NCI-H69 (cell line): ENCODE measurements around the gene BCL11A.
"Not testable (repeated sequence)": the region's sequence is repeated elsewhere in the genome, so short reads cannot be mapped to it uniquely, and the experiment has no call there.

Experiments used
- DNase-seq: peaks from one replicate; lab custom pipeline; 2025; lab: John Stamatoyannopoulos, UW

Gene BCL11A

GRCh38 chr2:60432035-60432601 is 121.3 kb downstream of the BCL11A start:
- no peak for DNase-seq

GRCh38 chr2:60429681-60430080 is 123.8 kb downstream of the BCL11A start:
- DNase-seq, result no peak

GRCh38 chr2:60426880-60427279 is 126.6 kb downstream of the BCL11A start:
- no peak for DNase-seq

- DNase-seq, result no peak
These were observed 127.1 kb downstream of the BCL11A start for GRCh38 chr2:60426341-60426740.

- DNase-seq, result no peak
These were observed 129.2 kb downstream of the BCL11A start for GRCh38 chr2:60424233-60424632.

- DNase-seq, result no peak
These were observed 129.9 kb downstream of the BCL11A start for GRCh38 chr2:60423505-60423904.

GRCh38 chr2:60422826-60423483 is 130.5 kb downstream of the BCL11A start:
- peak; percentile 2 for DNase-seq

- not testable (repeated sequence) for DNase-seq
These were observed 136.2 kb downstream of the BCL11A start for GRCh38 chr2:60417210-60417609.

- DNase-seq, result no peak
These were observed 137.0 kb downstream of the BCL11A start for GRCh38 chr2:60416221-60417008.

- no peak for DNase-seq
These were observed 137.6 kb downstream of the BCL11A start for GRCh38 chr2:60415814-60416213.

GRCh38 chr2:60414495-60415138 is 138.8 kb downstream of the BCL11A start:
- peak; percentile 7 for DNase-seq

GRCh38 chr2:60413814-60414168 is 139.7 kb downstream of the BCL11A start:
- DNase-seq, result no peak

- DNase-seq, result no peak
These were observed 140.2 kb downstream of the BCL11A start for GRCh38 chr2:60413069-60413813.

GRCh38 chr2:60412620-60413019 is 140.8 kb downstream of the BCL11A start:
- DNase-seq, result no peak

GRCh38 chr2:60412027-60412426 is 141.4 kb downstream of the BCL11A start:
- no peak for DNase-seq

- no peak for DNase-seq
These were observed 142.2 kb downstream of the BCL11A start for GRCh38 chr2:60411295-60411694.

GRCh38 chr2:60410456-60411146 is 142.9 kb downstream of the BCL11A start:
- no peak for DNase-seq

GRCh38 chr2:60409531-60409871 is 144.0 kb downstream of the BCL11A start:
- no peak for DNase-seq

- DNase-seq, result no peak
These were observed 144.5 kb downstream of the BCL11A start for GRCh38 chr2:60408811-60409530.

- DNase-seq, result no peak
These were observed 145.2 kb downstream of the BCL11A start for GRCh38 chr2:60408207-60408606.

GRCh38 chr2:60407398-60407797 is 146.1 kb downstream of the BCL11A start:
- DNase-seq, result no peak
